GM23248 (cell line): ENCODE measurements around the gene MMP23B.

ENCODE experiments used
- EZH2 ChIP-seq: fragments of 200-600 bp; sonication (generic); IDR thresholded peaks from 2 replicates; pipeline ENCODE4 v1.6.1; 2018; ENCODE audit warnings: antibody characterized with exemption, mild to moderate bottlenecking; ENCODE audit not compliant: insufficient read depth, poor library complexity, severe bottlenecking
- EZH2phosphoT487 ChIP-seq: fragments of 200-600 bp; sonication (generic); IDR thresholded peaks from 2 replicates; pipeline ENCODE4 v1.6.1; 2018; ENCODE audit warnings: antibody characterized with exemption, moderate library complexity, mild to moderate bottlenecking, low read depth; ENCODE audit not compliant: insufficient read depth

DNA sequence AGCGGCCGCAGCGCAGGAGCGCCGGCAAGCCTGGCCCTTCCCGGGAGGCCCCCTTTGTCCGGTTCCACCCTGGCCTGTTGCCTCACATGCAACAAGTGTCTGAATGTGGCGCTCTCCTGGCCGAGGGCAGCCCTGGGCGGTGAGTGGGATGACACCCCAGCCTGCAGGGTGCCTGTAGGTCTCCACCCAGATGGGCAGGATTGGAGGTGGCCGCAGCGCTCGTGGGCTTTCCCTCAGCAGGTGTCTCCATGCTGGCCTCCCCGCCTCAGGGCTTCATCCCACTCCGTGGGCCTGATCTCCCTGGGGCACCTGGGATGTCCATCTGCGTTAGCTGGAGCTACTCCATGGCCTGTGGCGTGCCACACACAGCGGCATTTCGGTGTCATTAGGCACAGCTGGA, 15.1 kb upstream of the MMP23B start:
- TF ChIP-seq EZH2 (no peak), EZH2phosphoT487 (no peak)
